Stimulated activated CD8-positive, alpha-beta memory T cell treated with anti-CD3 and anti-CD28 coated beads, Interleukin-2, amount 100 ng/mL, for 1 hour (primary cell): ENCODE data around the gene MED10.

Experiments
- DNase-seq, 2 donors: peaks; one replicate each; pipeline ENCODE4 v3.0.0-alpha.2; 2020; ENCODE audit warnings: low read depth in 2 of 2

MED10 gene

GRCh38 chr5:6399980-6400910 is 21.9 kb upstream of the MED10 start:
- DNase-seq = no peak

GRCh38 chr5:6398570-6399230 is 20.4 kb upstream of the MED10 start:
- no peak for DNase-seq

- no peak for DNase-seq
Observed at GRCh38 chr5:6397536-6398269, 19.4 kb upstream of the MED10 start.

GRCh38 chr5:6396836-6397535 is 18.6 kb upstream of the MED10 start:
- no peak for DNase-seq

GRCh38 chr5:6396043-6396442 is 17.7 kb upstream of the MED10 start:
- DNase-seq = no peak

- no peak for DNase-seq
Observed at GRCh38 chr5:6395621-6396020, 17.3 kb upstream of the MED10 start.

- no peak for DNase-seq
Observed at GRCh38 chr5:6395102-6395445, 16.7 kb upstream of the MED10 start.

GRCh38 chr5:6394429-6395101 is 16.2 kb upstream of the MED10 start:
- DNase-seq = no peak

GRCh38 chr5:6393596-6394194 is 15.3 kb upstream of the MED10 start:
- no peak for DNase-seq

- DNase-seq = no peak
Observed at GRCh38 chr5:6392561-6392960, 14.2 kb upstream of the MED10 start.

- DNase-seq = no peak
Observed at GRCh38 chr5:6391151-6391550, 12.8 kb upstream of the MED10 start.

- no peak for DNase-seq
Observed at GRCh38 chr5:6389946-6390530, 11.7 kb upstream of the MED10 start.

GRCh38 chr5:6389397-6389796 is 11.1 kb upstream of the MED10 start:
- DNase-seq = no peak

GRCh38 chr5:6387970-6388369 is 9.6 kb upstream of the MED10 start:
- no peak for DNase-seq

GRCh38 chr5:6386271-6386670 is 7.9 kb upstream of the MED10 start:
- no peak for DNase-seq

GRCh38 chr5:6384856-6385255 is 6.5 kb upstream of the MED10 start:
- DNase-seq = no peak

GRCh38 chr5:6383376-6383775 is 5.0 kb upstream of the MED10 start:
- DNase-seq = no peak

- DNase-seq = no peak
Observed at GRCh38 chr5:6379246-6379645, 899 bp upstream of the MED10 start.

- DNase-seq = no peak
Observed at GRCh38 chr5:6378766-6379103, 388 bp upstream of the MED10 start.

GRCh38 chr5:6377582-6377904 is 804 bp downstream of the MED10 start:
- DNase-seq = no peak

- DNase-seq = no peak
Observed at GRCh38 chr5:6376974-6377520, 1.3 kb downstream of the MED10 start.
